Common myeloid progenitor, CD34-positive (primary cell): ENCODE data around the gene INSR.
"Not testable (repeated sequence)": the region's sequence is repeated elsewhere in the genome, so short reads cannot be mapped to it uniquely, and the experiment has no call there.

ENCODE experiments used
- CTCF ChIA-PET: fragments of 350-600 bp; sonication (Branson Sonifier 250); formaldehyde crosslinking; loops from one replicate; lab custom pipeline; 2021; ENCODE audit warnings: antibody characterized with exemption; lab: Charles Lee
- POLR2A ChIA-PET: fragments of 350-600 bp; sonication (Branson Sonifier 250); formaldehyde crosslinking; loops from one replicate; lab custom pipeline; 2021; ENCODE audit warnings: antibody characterized with exemption; lab: Charles Lee
- DNase-seq, 3 donors: peaks; one replicate each; pipeline versions ENCODE4 v3.0.0 to v3.0.0-alpha.2; 2013
- H3K27ac ChIP-seq, 2 experiments: 1 replicate in 1 of 2; 2 replicates in 1 of 2; pipeline ENCODE4 v1.7.0; 2013; ENCODE audit warnings: inconsistent platforms in 2 of 2, low read length in 2 of 2, mild to moderate bottlenecking in 2 of 2, low read depth in 1 of 2, moderate library complexity in 1 of 2; ENCODE audit not compliant: severe bottlenecking in 2 of 2, insufficient read depth in 1 of 2, poor library complexity in 1 of 2
- H3K27me3 ChIP-seq, 5 experiments: replicated peaks in 2 of 5; 1 replicate in 3 of 5; 2 replicates in 2 of 5; pipeline versions ENCODE4 v1.6.1 to v1.7.0; 2013; ENCODE audit warnings: low read length in 4 of 5, mild to moderate bottlenecking in 2 of 5, moderate library complexity in 2 of 5, inconsistent platforms in 1 of 5; ENCODE audit not compliant: insufficient read depth in 5 of 5, control insufficient read depth in 4 of 5
- H3K36me3 ChIP-seq, 4 experiments: 1 replicate in 2 of 4; 2 replicates in 2 of 4; pipeline versions ENCODE4 v1.6.1 to v1.7.0; 2013; ENCODE audit warnings: low read length in 3 of 4, control low read depth in 1 of 4, mild to moderate bottlenecking in 1 of 4; ENCODE audit not compliant: control insufficient read depth in 4 of 4, insufficient read depth in 4 of 4
- H3K4me1 ChIP-seq, 4 experiments: 1 replicate in 3 of 4; 2 replicates in 1 of 4; pipeline versions ENCODE4 v1.6.1 to v1.7.1; 2013; ENCODE audit warnings: low read length in 3 of 4, mild to moderate bottlenecking in 3 of 4, control low read depth in 1 of 4, inconsistent platforms in 1 of 4, moderate library complexity in 1 of 4; ENCODE audit not compliant: control insufficient read depth in 4 of 4, insufficient read depth in 4 of 4; ENCODE audit errors: control extremely low read depth in 1 of 4
- H3K4me3 ChIP-seq, 7 experiments: 1 replicate in 4 of 7; 2 replicates in 3 of 7; pipeline versions ENCODE4 v1.5.1 to v1.7.0; 2013; ENCODE audit warnings: mild to moderate bottlenecking in 7 of 7, low read length in 6 of 7, moderate library complexity in 6 of 7, inconsistent platforms in 2 of 7, low read depth in 2 of 7, control low read depth in 1 of 7; ENCODE audit not compliant: insufficient read depth in 4 of 7, control insufficient read depth in 1 of 7; ENCODE audit errors: extremely low read depth in 1 of 7
- H3K9me3 ChIP-seq, 5 experiments: 1 replicate in 4 of 5; 2 replicates in 1 of 5; pipeline versions ENCODE4 v1.6.1 to v1.7.1; 2013; ENCODE audit warnings: low read length in 4 of 5, mild to moderate bottlenecking in 2 of 5, inconsistent platforms in 1 of 5, low read depth in 1 of 5, moderate library complexity in 1 of 5; ENCODE audit not compliant: control insufficient read depth in 4 of 5, insufficient read depth in 2 of 5; ENCODE audit errors: control extremely low read depth in 1 of 5
- WGBS: methylation state at CpG from one replicate; pipeline ENCODE4 v1.1.5; 2013; ENCODE audit not compliant: insufficient coverage; 5-methylcytosine and 5-hydroxymethylcytosine counted together

INSR gene

GRCh38 chr19:7238051-7238450, 56.2 kb downstream of the INSR start:
- Histone ChIP-seq H3K27me3 (no peaks in the 10 kb centered on the region), H3K9me3 (peaks cover 0 to 6% (median 0%) of the 10 kb centered on the region in 5 experiments), H3K4me1 (no peaks in the 10 kb centered on the region), H3K4me3 (no peak overlapping the region), H3K27ac (no peak overlapping the region), H3K36me3 (no peaks in the 10 kb centered on the region)
- 81% methylated on average over 2 of the region's 4 CpGs for WGBS
- ChIA-PET CTCF (no interaction called here), POLR2A (no interaction called here)
- DNase-seq: no peak

GRCh38 chr19:7236153-7236552, 58.1 kb downstream of the INSR start:
- Histone ChIP-seq H3K9me3 (peaks cover 0 to 6% (median 0%) of the 10 kb centered on the region in 5 experiments), H3K27me3 (no peaks in the 10 kb centered on the region), H3K27ac (no peak overlapping the region), H3K36me3 (no peaks in the 10 kb centered on the region), H3K4me1 (no peaks in the 10 kb centered on the region), H3K4me3 (no peak overlapping the region)
- 50% methylated on average over 2 of the region's 5 CpGs for WGBS
- no peak for DNase-seq
- ChIA-PET CTCF (no interaction called here), POLR2A (no interaction called here)

DNA sequence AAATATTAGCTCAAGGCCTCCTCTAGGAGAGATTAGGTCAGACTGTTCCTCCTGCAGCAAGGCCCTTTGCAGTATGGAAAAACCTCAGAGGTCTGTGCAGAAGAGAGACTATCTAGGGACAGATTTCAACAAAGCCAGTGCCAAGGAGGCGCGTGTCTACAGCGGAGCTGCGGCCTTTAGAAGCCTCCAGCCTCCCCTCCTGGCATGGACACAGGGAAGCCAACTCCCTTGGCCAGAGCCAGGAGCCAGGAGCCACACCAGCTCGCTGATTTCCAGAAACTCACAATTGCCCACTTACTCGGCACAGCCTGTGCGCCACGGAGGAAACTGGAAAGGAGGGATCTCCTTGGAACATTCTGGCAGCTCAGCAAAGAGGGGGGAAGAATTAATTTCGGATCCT, 63.4 kb downstream of the INSR start:
- WGBS: 94% methylated on average over 7 of the region's 9 CpGs
- ChIA-PET CTCF (interaction anchor here (0.9 to 1.9 kb wide), 2 partner anchors 16 to 82 kb away, joined by 3 read pairs; no protein-coding TSS in a partner anchor), POLR2A (interaction anchor here (0.6 kb wide), 1 partner anchor 56 kb away, joined by 7 read pairs; no protein-coding TSS in a partner anchor)
- no peaks in the 10 kb centered on the region for H3K4me1 ChIP-seq
- H3K9me3 ChIP-seq: no peaks in the 10 kb centered on the region
- H3K4me3 ChIP-seq: no peak overlapping the region
- H3K27me3 ChIP-seq: no peaks in the 10 kb centered on the region
- DNase-seq: no peak
- no peak overlapping the region for H3K27ac ChIP-seq
- H3K36me3 ChIP-seq: no peaks in the 10 kb centered on the region

DNA sequence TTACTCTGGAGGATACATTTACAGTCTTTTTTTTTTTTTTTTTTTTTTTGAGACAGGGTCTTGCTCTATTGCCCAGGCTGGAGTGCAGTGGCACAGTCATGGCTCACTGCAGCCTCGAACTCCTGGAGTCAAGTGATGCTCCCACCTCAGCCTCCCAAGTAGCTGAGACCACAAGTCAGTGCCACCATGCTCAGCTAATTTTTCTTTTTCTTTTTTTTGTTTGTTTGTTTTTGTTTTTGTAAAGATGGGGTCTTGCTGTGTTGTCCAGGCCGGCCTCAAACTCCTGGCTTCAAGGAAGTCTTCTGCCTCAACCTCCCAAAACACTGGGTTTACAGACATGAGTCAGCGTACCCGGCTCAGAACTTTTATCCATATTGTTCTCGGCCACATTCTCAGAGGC, 64.5 kb downstream of the INSR start:
- Histone ChIP-seq H3K27me3 (no peaks in the 10 kb centered on the region), H3K9me3 (no peaks in the 10 kb centered on the region), H3K36me3 (no peaks in the 10 kb centered on the region), H3K4me3 (no peak overlapping the region), H3K4me1 (no peaks in the 10 kb centered on the region), H3K27ac (no peak overlapping the region)
- WGBS: 79% methylated on average over 2 of the region's 5 CpGs
- CTCF ChIA-PET: interaction anchor here (0.9 to 1.9 kb wide), 2 partner anchors 17 to 81 kb away, joined by 3 read pairs; no protein-coding TSS in a partner anchor
- POLR2A ChIA-PET: no interaction called here
- no peak for DNase-seq

- H3K4me1 ChIP-seq: no peaks in the 10 kb centered on the region
- WGBS: 100% methylated on average over 1 of the region's 1 CpG
- DNase-seq: no peak
- no peaks in the 10 kb centered on the region for H3K27me3 ChIP-seq
- ChIA-PET CTCF (interaction anchor here (1.9 kb wide), 1 partner anchor 17 kb away, joined by 3 read pairs; no protein-coding TSS in a partner anchor), POLR2A (no interaction called here)
- no peaks in the 10 kb centered on the region for H3K9me3 ChIP-seq
- H3K4me3 ChIP-seq: no peak overlapping the region
- no peaks in the 10 kb centered on the region for H3K36me3 ChIP-seq
- no peak overlapping the region for H3K27ac ChIP-seq
Measured at GRCh38 chr19:7228935-7229541, 65.2 kb downstream of the INSR start.

DNA sequence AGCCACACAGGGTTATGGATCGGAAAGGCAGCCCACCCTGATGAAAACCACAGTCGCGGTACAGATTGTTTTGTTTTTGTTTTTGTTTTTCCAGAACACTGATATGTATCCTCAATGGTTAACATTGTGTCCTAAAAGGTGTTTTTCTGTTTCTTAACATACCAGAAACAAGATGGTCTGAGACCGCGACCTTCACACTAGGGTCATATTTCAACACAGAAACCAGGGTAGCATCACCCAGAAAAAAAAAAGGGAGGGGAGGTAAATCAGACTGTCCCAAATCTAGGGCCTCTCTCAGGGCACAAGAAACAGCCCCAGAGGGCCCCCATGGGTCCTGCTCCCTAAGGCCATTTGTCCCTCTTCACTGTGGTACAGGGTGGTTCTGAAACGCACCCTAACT, 66.5 kb downstream of the INSR start:
- no peaks in the 10 kb centered on the region for H3K9me3 ChIP-seq
- no peak overlapping the region for H3K27ac ChIP-seq
- no peak overlapping the region for H3K4me3 ChIP-seq
- ChIA-PET CTCF (no interaction called here), POLR2A (no interaction called here)
- H3K4me1 ChIP-seq: no peaks in the 10 kb centered on the region
- 97% methylated on average over 3 of the region's 6 CpGs for WGBS
- no peak for DNase-seq
- no peaks in the 10 kb centered on the region for H3K27me3 ChIP-seq
- no peaks in the 10 kb centered on the region for H3K36me3 ChIP-seq

DNA sequence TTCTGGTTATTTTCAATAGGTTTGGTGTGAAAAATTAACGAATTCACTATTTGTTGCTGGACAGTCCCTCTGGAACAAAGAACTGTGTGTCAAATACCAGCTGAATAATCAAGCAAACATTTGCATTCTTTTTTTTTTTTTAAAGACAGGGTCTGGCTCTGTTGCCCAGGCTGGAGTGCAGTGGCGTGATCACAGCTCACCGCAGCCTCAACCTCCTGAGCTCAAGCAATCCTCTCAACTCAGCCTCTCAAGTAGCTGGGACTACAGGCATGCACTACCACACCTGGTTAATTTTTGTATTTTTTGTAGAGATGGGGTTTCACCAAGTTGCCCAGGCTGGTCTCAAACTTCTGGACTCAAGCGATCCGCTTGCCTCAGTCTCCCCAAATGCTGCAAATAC, 67.1 kb downstream of the INSR start:
- DNase-seq, H3K4me1 ChIP-seq, POLR2A ChIA-PET, H3K27ac ChIP-seq, H3K36me3 ChIP-seq, H3K9me3 ChIP-seq, H3K27me3 ChIP-seq, H3K4me3 ChIP-seq, CTCF ChIA-PET: not testable (repeated sequence)
- WGBS: 93% methylated on average over 3 of the region's 5 CpGs
